ENCODE data around the gene MADCAM1.

Gene MADCAM1

GRCh38 chr19:536031-536880 is 40.0 kb downstream of the MADCAM1 start:
- Histone ChIP-seq H3K79me2 (ENCODE audit: insufficient read depth, low read length) (peaks cover 50% of the 10 kb centered on the region), H2AFZ (ENCODE audit: low read length) (no peak overlapping the region), H3K4me3 (ENCODE audit: low read length, poor library complexity, severe bottlenecking) (no peak overlapping the region), H3K36me3 (ENCODE audit: insufficient read depth, low read length) (peaks cover 24% of the 10 kb centered on the region; the same call in 1 of the 2 replicates), H3K27me3 (ENCODE audit: insufficient read depth, low read length, poor library complexity, severe bottlenecking) (peaks cover 8% of the 10 kb centered on the region), H3K9me2 (replicated peaks; ENCODE audit: low read depth, low read length) (no peaks in the 10 kb centered on the region), H3F3A (ENCODE audit: low read depth) (no peaks in the 10 kb centered on the region), H4K20me1 (ENCODE audit: insufficient read depth, low read length, poor library complexity, severe bottlenecking) (peaks cover 33% of the 10 kb centered on the region), H3K4me2 (ENCODE audit: low read depth, low read length, poor library complexity, severe bottlenecking) (no peak overlapping the region), H3K4me1 (ENCODE audit: insufficient read depth, low read length, poor library complexity, severe bottlenecking) (peaks cover 7% of the 10 kb centered on the region), H3K9ac (ENCODE audit: low read depth, low read length, poor library complexity, severe bottlenecking) (no peak overlapping the region), H3K9me3 (ENCODE audit: insufficient read depth, low read depth, low read length) (no peaks in the 10 kb centered on the region)
- TF ChIP-seq, protein P1, sequence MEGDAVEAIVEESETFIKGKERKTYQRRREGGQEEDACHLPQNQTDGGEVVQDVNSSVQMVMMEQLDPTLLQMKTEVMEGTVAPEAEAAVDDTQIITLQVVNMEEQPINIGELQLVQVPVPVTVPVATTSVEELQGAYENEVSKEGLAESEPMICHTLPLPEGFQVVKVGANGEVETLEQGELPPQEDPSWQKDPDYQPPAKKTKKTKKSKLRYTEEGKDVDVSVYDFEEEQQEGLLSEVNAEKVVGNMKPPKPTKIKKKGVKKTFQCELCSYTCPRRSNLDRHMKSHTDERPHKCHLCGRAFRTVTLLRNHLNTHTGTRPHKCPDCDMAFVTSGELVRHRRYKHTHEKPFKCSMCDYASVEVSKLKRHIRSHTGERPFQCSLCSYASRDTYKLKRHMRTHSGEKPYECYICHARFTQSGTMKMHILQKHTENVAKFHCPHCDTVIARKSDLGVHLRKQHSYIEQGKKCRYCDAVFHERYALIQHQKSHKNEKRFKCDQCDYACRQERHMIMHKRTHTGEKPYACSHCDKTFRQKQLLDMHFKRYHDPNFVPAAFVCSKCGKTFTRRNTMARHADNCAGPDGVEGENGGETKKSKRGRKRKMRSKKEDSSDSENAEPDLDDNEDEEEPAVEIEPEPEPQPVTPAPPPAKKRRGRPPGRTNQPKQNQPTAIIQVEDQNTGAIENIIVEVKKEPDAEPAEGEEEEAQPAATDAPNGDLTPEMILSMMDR (conservative IDR thresholded peaks at IDR 0.05; ENCODE audit: low read length): no peak
- TF ChIP-seq EZH2phosphoT487 (IDR thresholded peaks at IDR 0.05; ENCODE audit: borderline replicate concordance): no peak

- Histone ChIP-seq H3K4me3 (ENCODE audit: low read length, poor library complexity, severe bottlenecking) (no peak overlapping the region), H3K79me2 (ENCODE audit: insufficient read depth, low read length) (peaks cover 47% of the 10 kb centered on the region), H3K4me1 (ENCODE audit: insufficient read depth, low read length, poor library complexity, severe bottlenecking) (peaks cover 7% of the 10 kb centered on the region), H3K36me3 (ENCODE audit: insufficient read depth, low read length) (peaks cover 25% of the 10 kb centered on the region; the same call in 1 of the 2 replicates), H3K9me3 (ENCODE audit: insufficient read depth, low read depth, low read length) (no peaks in the 10 kb centered on the region), H4K20me1 (ENCODE audit: insufficient read depth, low read length, poor library complexity, severe bottlenecking) (peaks cover 32% of the 10 kb centered on the region), H2AFZ (ENCODE audit: low read length) (no peak overlapping the region), H3K9ac (ENCODE audit: low read depth, low read length, poor library complexity, severe bottlenecking) (no peak overlapping the region), H3K27me3 (ENCODE audit: insufficient read depth, low read length, poor library complexity, severe bottlenecking) (peaks cover 7% of the 10 kb centered on the region), H3K4me2 (ENCODE audit: low read depth, low read length, poor library complexity, severe bottlenecking) (no peak overlapping the region), H3K9me2 (replicated peaks; ENCODE audit: low read depth, low read length) (no peaks in the 10 kb centered on the region), H3F3A (ENCODE audit: low read depth) (no peaks in the 10 kb centered on the region)
- TF ChIP-seq EZH2phosphoT487 (IDR thresholded peaks at IDR 0.05; ENCODE audit: borderline replicate concordance): no peak
- TF ChIP-seq, protein P1 (conservative IDR thresholded peaks at IDR 0.05; ENCODE audit: low read length): no peak
Measured at GRCh38 chr19:536881-537404, 40.7 kb downstream of the MADCAM1 start.

DNA sequence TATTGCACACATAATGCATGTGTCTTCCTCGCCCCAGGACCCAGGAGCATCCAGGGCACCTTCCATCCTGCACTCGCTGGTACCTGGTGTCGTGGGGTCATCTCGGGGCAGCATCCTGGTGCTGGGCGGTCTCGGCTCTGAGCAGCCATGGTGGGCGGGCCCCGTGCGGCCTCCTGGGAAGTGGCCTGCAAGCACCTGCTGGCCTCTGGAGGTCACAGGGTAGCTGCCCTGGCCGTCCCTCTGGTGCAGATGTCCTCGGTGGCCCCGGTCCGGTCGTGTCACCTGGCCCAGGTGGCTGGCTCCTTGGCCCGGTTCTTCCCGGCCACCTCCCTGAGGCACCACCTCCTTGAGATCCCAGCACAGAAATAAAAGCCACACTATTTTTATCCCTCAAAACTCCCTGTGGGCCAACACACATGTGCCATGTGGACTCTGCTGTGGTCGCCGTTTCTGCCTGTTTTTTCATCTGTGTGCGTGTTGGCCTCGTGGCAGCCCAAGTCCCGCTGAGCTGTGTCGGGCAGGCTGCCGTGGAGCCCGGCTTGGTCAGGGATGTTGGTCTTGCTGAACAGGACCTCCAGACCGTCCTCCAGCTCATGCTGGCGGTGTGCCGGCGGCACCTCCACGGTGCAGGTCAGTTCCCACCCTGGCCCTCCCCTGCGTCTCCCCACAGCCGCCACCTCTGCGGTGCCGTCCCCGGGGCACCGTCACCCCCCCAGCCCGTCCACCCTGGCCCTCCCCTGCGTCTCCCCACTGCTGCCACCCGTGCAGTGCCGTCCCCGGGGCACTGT is 42.5 kb downstream of the MADCAM1 start:
- H3K4me2 ChIP-seq (ENCODE audit: low read depth, low read length, poor library complexity, severe bottlenecking): no peak overlapping the region
- no peaks in the 10 kb centered on the region for H3K9me3 ChIP-seq (ENCODE audit: insufficient read depth, low read depth, low read length)
- no peak overlapping the region for H2AFZ ChIP-seq (ENCODE audit: low read length)
- peaks cover 2% of the 10 kb centered on the region for H3K4me1 ChIP-seq (ENCODE audit: insufficient read depth, low read length, poor library complexity, severe bottlenecking)
- H3K9ac ChIP-seq (ENCODE audit: low read depth, low read length, poor library complexity, severe bottlenecking): no peak overlapping the region
- peaks cover 34% of the 10 kb centered on the region; the same call in 1 of the 2 replicates for H3K36me3 ChIP-seq (ENCODE audit: insufficient read depth, low read length)
- TF ChIP-seq, protein P1 (conservative IDR thresholded peaks at IDR 0.05; ENCODE audit: low read length): no peak
- no peak for TF ChIP-seq EZH2phosphoT487 (IDR thresholded peaks at IDR 0.05; ENCODE audit: borderline replicate concordance)
- no peaks in the 10 kb centered on the region for H3K9me2 ChIP-seq (replicated peaks; ENCODE audit: low read depth, low read length)
- peaks cover 28% of the 10 kb centered on the region for H3K79me2 ChIP-seq (ENCODE audit: insufficient read depth, low read length)
- no peak overlapping the region for H3K4me3 ChIP-seq (ENCODE audit: low read length, poor library complexity, severe bottlenecking)
- no peaks in the 10 kb centered on the region for H3K27me3 ChIP-seq (ENCODE audit: insufficient read depth, low read length, poor library complexity, severe bottlenecking)
- H4K20me1 ChIP-seq (ENCODE audit: insufficient read depth, low read length, poor library complexity, severe bottlenecking): peaks cover 13% of the 10 kb centered on the region
- no peaks in the 10 kb centered on the region for H3F3A ChIP-seq (ENCODE audit: low read depth)
